Tibial nerve (tissue), 4 donors: ENCODE measurements around the gene RHBDD1.

Source experiments
- CTCF ChIP-seq, 5 experiments: fragments of 200-600 bp in 3 of 5; fragments of 450-650 bp in 2 of 5; sonication (generic) in 3 of 5; IDR thresholded peaks; one replicate each; pipeline ENCODE4 v1.5.1; 2016 to 2019; ENCODE audit warnings: antibody characterized with exemption in 5 of 5, mild to moderate bottlenecking in 3 of 5, moderate library complexity in 2 of 5
- EP300 ChIP-seq, 2 donors: sonication (generic); formaldehyde crosslinking; IDR thresholded peaks; one replicate each; pipeline ENCODE4 v1.6.1; 2017; ENCODE audit warnings: antibody characterized with exemption in 2 of 2, mild to moderate bottlenecking in 1 of 2
- POLR2A ChIP-seq, 2 donors: fragments of 450-650 bp; IDR thresholded peaks; one replicate each; pipeline ENCODE4 v1.6.1; 2017; ENCODE audit warnings: antibody characterized with exemption in 2 of 2, mild to moderate bottlenecking in 2 of 2, moderate library complexity in 2 of 2

GRCh38 chr2:226888971-226889370 lies 53.1 kb downstream of the RHBDD1 start:
- TF ChIP-seq CTCF (IDR thresholded peaks at IDR 0.05): no peak
- no peak for TF ChIP-seq POLR2A (IDR thresholded peaks at IDR 0.05)
- no peak for TF ChIP-seq EP300 (IDR thresholded peaks at IDR 0.05)
